SH-SY5Y (cell line): ENCODE data around the gene SAG.

Source experiments
- GATA2 ChIP-seq: IDR thresholded peaks from 2 replicates; pipeline ENCODE4 v1.6.1; 2011; ENCODE audit warnings: mild to moderate bottlenecking, low read depth, low read length
- GATA3 ChIP-seq: IDR thresholded peaks from 2 replicates; pipeline ENCODE4 v1.6.1; 2011; ENCODE audit warnings: low read depth, mild to moderate bottlenecking, low read length, moderate library complexity

The SAG gene

GRCh38 chr2:233275223-233275622, 32.4 kb upstream of the SAG start:
- no peak for TF ChIP-seq GATA3
- TF ChIP-seq GATA2 = no peak

- TF ChIP-seq GATA2 = no peak
- no peak for TF ChIP-seq GATA3
Observed at GRCh38 chr2:233278921-233279320, 28.7 kb upstream of the SAG start.

- TF ChIP-seq GATA3 (no peak), GATA2 (peak; percentile 69)
Observed at GRCh38 chr2:233280114-233280693, 27.4 kb upstream of the SAG start.

- 0 out of 2 replicates have a peak, but pooled peaks have one; percentile 54 for TF ChIP-seq GATA2
- TF ChIP-seq GATA3 = no peak
Observed at GRCh38 chr2:233281553-233281952, 26.1 kb upstream of the SAG start.

GRCh38 chr2:233281992-233282603, 25.5 kb upstream of the SAG start:
- no peak for TF ChIP-seq GATA3
- TF ChIP-seq GATA2 = no peak

GRCh38 chr2:233285921-233286320, 21.7 kb upstream of the SAG start:
- TF ChIP-seq GATA3 (no peak), GATA2 (no peak)

GRCh38 chr2:233287871-233288270, 19.7 kb upstream of the SAG start:
- no peak for TF ChIP-seq GATA2

GRCh38 chr2:233288663-233289062, 19.0 kb upstream of the SAG start:
- TF ChIP-seq GATA3 (no peak), GATA2 (peak; percentile 30; the same call in 1 of the 2 replicates)

- TF ChIP-seq GATA3 (no peak), GATA2 (no peak)
Observed at GRCh38 chr2:233289648-233290047, 18.0 kb upstream of the SAG start.

GRCh38 chr2:233290051-233290845, 17.4 kb upstream of the SAG start:
- TF ChIP-seq GATA2 (no peak), GATA3 (no peak)

- TF ChIP-seq GATA3 (no peak), GATA2 (no peak)
Observed at GRCh38 chr2:233295891-233296290, 11.7 kb upstream of the SAG start.

GRCh38 chr2:233297076-233297475, 10.5 kb upstream of the SAG start:
- TF ChIP-seq GATA3 (no peak), GATA2 (no peak)

- TF ChIP-seq GATA3 (no peak), GATA2 (no peak)
Observed at GRCh38 chr2:233300401-233300800, 7.2 kb upstream of the SAG start.

GRCh38 chr2:233301248-233301647, 6.4 kb upstream of the SAG start:
- TF ChIP-seq GATA2 (no peak), GATA3 (no peak)

- TF ChIP-seq GATA3 (no peak), GATA2 (no peak)
Observed at GRCh38 chr2:233301811-233302210, 5.8 kb upstream of the SAG start.

- no peak for TF ChIP-seq GATA2
Observed at GRCh38 chr2:233303252-233303651, 4.4 kb upstream of the SAG start.

GRCh38 chr2:233311241-233311926, 3.8 kb downstream of the SAG start:
- TF ChIP-seq GATA3 (no peak), GATA2 (no peak)
